A549 (cell line): ENCODE measurements around the gene PCNX1.

Experiments used
- CTCF ChIP-seq: fragments of >200 bp; sonication (Bioruptor Twin); formaldehyde crosslinking; IDR thresholded peaks from 3 replicates; pipeline ENCODE4 v1.5.1; 2016
- ESRRA ChIP-seq: fragments of 150-350 bp; IDR thresholded peaks from 2 replicates; pipeline ENCODE4 v1.6.1; 2014; ENCODE audit warnings: mild to moderate bottlenecking, low read length, borderline replicate concordance
- NR3C1 ChIP-seq: fragments of >200 bp; sonication (Bioruptor Twin); formaldehyde crosslinking; IDR thresholded peaks from 3 replicates; pipeline ENCODE4 v1.6.1; 2017
- POLR2AphosphoS2 ChIP-seq: conservative IDR thresholded peaks from 2 replicates; pipeline ENCODE4 v1.6.1; 2012; ENCODE audit warnings: low read length, improper control_type of control experiment, inconsistent platforms
- RAD21 ChIP-seq, 2 experiments: fragments of >200 bp in 1 of 2; sonication (Bioruptor Twin) in 1 of 2; formaldehyde crosslinking in 1 of 2; IDR thresholded peaks in 1 of 2; conservative IDR thresholded peaks in 1 of 2; 2 replicates in 1 of 2; 3 replicates in 1 of 2; pipeline ENCODE4 v1.6.1; 2012 to 2018; ENCODE audit warnings: inconsistent platforms in 1 of 2

GRCh38 chr14:70934502-70935134, 27.4 kb downstream of the PCNX1 start:
- TF ChIP-seq CTCF (no peak), RAD21 (conservative IDR thresholded peaks at IDR 0.05 in 1 of 2, IDR thresholded peaks at IDR 0.05 in 1 of 2) (no peak), POLR2AphosphoS2 (no peak), NR3C1 (no peak), ESRRA (no peak)
